NCI-H446 (cell line): ENCODE measurements around the gene TBC1D5.
A peak's percentile ranks its signal among the peaks of the same experiment; 100 is the strongest.

Experiments used
- DNase-seq, 2 experiments: peaks; one replicate each; lab custom pipeline; 2025; lab: John Stamatoyannopoulos, UW

TBC1D5 gene

GRCh38 chr3:17469954-17470353 lies 272.5 kb downstream of the TBC1D5 start:
- no peak for DNase-seq

- DNase-seq: no peak
Measured at GRCh38 chr3:17469520-17469919, 272.9 kb downstream of the TBC1D5 start.

- DNase-seq: no peak
Measured at GRCh38 chr3:17466028-17466427, 276.4 kb downstream of the TBC1D5 start.

- no peak for DNase-seq
Measured at GRCh38 chr3:17459470-17459993, 282.9 kb downstream of the TBC1D5 start.

- no peak for DNase-seq
Measured at GRCh38 chr3:17456650-17457049, 285.8 kb downstream of the TBC1D5 start.

GRCh38 chr3:17456046-17456445 lies 286.4 kb downstream of the TBC1D5 start:
- no peak for DNase-seq

- DNase-seq: no peak
Measured at GRCh38 chr3:17444865-17445264, 297.6 kb downstream of the TBC1D5 start.

- no peak for DNase-seq
Measured at GRCh38 chr3:17443142-17443541, 299.3 kb downstream of the TBC1D5 start.

GRCh38 chr3:17442332-17443049 lies 299.9 kb downstream of the TBC1D5 start:
- no peak for DNase-seq

GRCh38 chr3:17433876-17434275 lies 308.6 kb downstream of the TBC1D5 start:
- no peak for DNase-seq

GRCh38 chr3:17432236-17432635 lies 310.2 kb downstream of the TBC1D5 start:
- no peak for DNase-seq

GRCh38 chr3:17431484-17432045 lies 310.9 kb downstream of the TBC1D5 start:
- DNase-seq: no peak

GRCh38 chr3:17431004-17431403 lies 311.4 kb downstream of the TBC1D5 start:
- peak; percentile 3 to 35 for DNase-seq

GRCh38 chr3:17430582-17430981 lies 311.8 kb downstream of the TBC1D5 start:
- DNase-seq: no peak

GRCh38 chr3:17423786-17424536 lies 318.5 kb downstream of the TBC1D5 start:
- peak; percentile 15 to 61 for DNase-seq

- DNase-seq: no peak
Measured at GRCh38 chr3:17422636-17423035, 319.8 kb downstream of the TBC1D5 start.

GRCh38 chr3:17420668-17421067 lies 321.8 kb downstream of the TBC1D5 start:
- DNase-seq: no peak

- DNase-seq: peak; percentile 10 to 35
Measured at GRCh38 chr3:17412950-17413530, 329.4 kb downstream of the TBC1D5 start.

- DNase-seq: no peak
Measured at GRCh38 chr3:17411157-17411877, 331.1 kb downstream of the TBC1D5 start.

- DNase-seq: no peak
Measured at GRCh38 chr3:17407576-17407975, 334.9 kb downstream of the TBC1D5 start.

GRCh38 chr3:17404548-17404947 lies 337.9 kb downstream of the TBC1D5 start:
- no peak for DNase-seq

- DNase-seq: no peak
Measured at GRCh38 chr3:17402442-17402841, 340.0 kb downstream of the TBC1D5 start.
